GM21515 (cell line): Measurements from ENCODE around the gene LTO1.
"Not testable (repeated sequence)": the region's sequence is repeated elsewhere in the genome, so short reads cannot be mapped to it uniquely, and the experiment has no call there.

Source experiments
- ATAC-seq: cut with Tn5 transposase; IDR thresholded peaks from one replicate; pipeline ENCODE4 v1.9.1; 2021; ENCODE audit not compliant: unreplicated experiment

Gene LTO1

GRCh38 chr11:69702239-69702691, 27.1 kb upstream of the LTO1 start:
- no peak for ATAC-seq

- ATAC-seq, result no peak
Observed at GRCh38 chr11:69700278-69701140, 25.4 kb upstream of the LTO1 start.

GRCh38 chr11:69699213-69699612, 24.1 kb upstream of the LTO1 start:
- no peak for ATAC-seq

- ATAC-seq, result no peak
Observed at GRCh38 chr11:69698362-69698761, 23.2 kb upstream of the LTO1 start.

- no peak for ATAC-seq
Observed at GRCh38 chr11:69697861-69698260, 22.7 kb upstream of the LTO1 start.

GRCh38 chr11:69697469-69697843, 22.3 kb upstream of the LTO1 start:
- no peak for ATAC-seq

- ATAC-seq, result no peak
Observed at GRCh38 chr11:69696749-69697468, 21.8 kb upstream of the LTO1 start.

- not testable (repeated sequence) for ATAC-seq
Observed at GRCh38 chr11:69695995-69696394, 20.8 kb upstream of the LTO1 start.

GRCh38 chr11:69695581-69695980, 20.4 kb upstream of the LTO1 start:
- ATAC-seq, result no peak

GRCh38 chr11:69694781-69695180, 19.6 kb upstream of the LTO1 start:
- no peak for ATAC-seq

- ATAC-seq, result no peak
Observed at GRCh38 chr11:69692422-69692821, 17.3 kb upstream of the LTO1 start.

GRCh38 chr11:69691463-69691862, 16.3 kb upstream of the LTO1 start:
- ATAC-seq, result no peak

- no peak for ATAC-seq
Observed at GRCh38 chr11:69689484-69690319, 14.5 kb upstream of the LTO1 start.

GRCh38 chr11:69687969-69688771, 13.0 kb upstream of the LTO1 start:
- ATAC-seq, result not testable (repeated sequence)

- no peak for ATAC-seq
Observed at GRCh38 chr11:69686856-69687255, 11.7 kb upstream of the LTO1 start.

GRCh38 chr11:69686452-69686851, 11.3 kb upstream of the LTO1 start:
- ATAC-seq, result no peak

- ATAC-seq, result no peak
Observed at GRCh38 chr11:69685348-69685747, 10.2 kb upstream of the LTO1 start.

GRCh38 chr11:69684651-69685050, 9.5 kb upstream of the LTO1 start:
- no peak for ATAC-seq

- no peak for ATAC-seq
Observed at GRCh38 chr11:69683764-69684333, 8.7 kb upstream of the LTO1 start.

GRCh38 chr11:69682681-69683326, 7.7 kb upstream of the LTO1 start:
- ATAC-seq, result no peak
